Measurements from ENCODE around the gene EXOC6B.

GRCh38 chr2:72274380-72274797 lies 551.4 kb downstream of the EXOC6B start:
- TF ChIP-seq CTCF (IDR thresholded peaks at IDR 0.05) (no peak), POLR2A (IDR thresholded peaks at IDR 0.05) (no peak)
